K562 (cell line): Measurements from ENCODE around the gene JMJD1C. TPM values are rescaled to one million over a fixed set of nuclear protein-coding genes. Genes with fewer than 3 reads are reported as not detected.

Source experiments
- ATAC-seq: fragments of 200-7000 bp; cut with Tn5 transposase; 3 replicates; pipeline ENCODE4 v1.9.1; 2020; ENCODE audit warnings: moderate library complexity
- BruUV-seq: library from RNA; stranded (reverse); fragments of 400-500 nt; replicated peaks from 2 replicates; lab custom pipeline; 2021; lab: Mats Ljungman, UMichigan
- CTCF ChIA-PET: fragments of 300-600 bp; formaldehyde crosslinking; extraction: SDS; loops from one replicate; lab custom pipeline; 2021; ENCODE audit warnings: low intra/inter-chr PET ratio; lab: Yijun Ruan, JAX
- POLR2A ChIA-PET: fragments of 300-600, 350-650 bp; sonication (Branson Sonifier 250); formaldehyde crosslinking; extraction: SDS; loops from one replicate; lab custom pipeline; 2021; ENCODE audit warnings: antibody characterized with exemption, inconsistent platforms; lab: Yijun Ruan, JAX
- DNase-seq, 4 experiments: peaks; one replicate each; pipeline versions ENCODE4 v3.0.0 to v3.0.0-alpha.2; 2011 to 2018; ENCODE audit warnings: low spot score in 3 of 4, mixed read lengths in 3 of 4; ENCODE audit errors: extremely low read depth in 1 of 4
- FAIRE-seq: peaks from 2 replicates; lab custom pipeline; 2011; peaks lifted over from hg19 to GRCh38; lab: Jason Lieb, UNC
- H2AFZ ChIP-seq: 2 replicates; pipeline ENCODE4 v1.6.0; 2011; ENCODE audit warnings: low read depth, low read length, control low read depth, inconsistent platforms
- H3K27ac ChIP-seq: fragments of 200-600 bp; 3 replicates; pipeline ENCODE4 v1.8.0; 2011; ENCODE audit warnings: low read depth, mild to moderate bottlenecking, control low read depth, inconsistent platforms, low read length, moderate library complexity, mixed read lengths; ENCODE audit errors: extremely low read depth
- H3K27me3 ChIP-seq, 2 experiments: fragments of 300-600 bp in 1 of 2; 2 replicates in 1 of 2; 3 replicates in 1 of 2; pipeline versions ENCODE4 v1.6.0 to v1.8.0; 2011; ENCODE audit warnings: inconsistent platforms in 2 of 2, low read length in 2 of 2, mild to moderate bottlenecking in 1 of 2, mixed read lengths in 1 of 2, moderate library complexity in 1 of 2; ENCODE audit not compliant: control insufficient read depth in 2 of 2, insufficient read depth in 2 of 2
- H3K36me3 ChIP-seq: fragments of 300-600 bp; 3 replicates; pipeline ENCODE4 v1.8.0; 2011; ENCODE audit warnings: mild to moderate bottlenecking, low read length, inconsistent platforms; ENCODE audit not compliant: control insufficient read depth, insufficient read depth
- H3K4me1 ChIP-seq, 2 experiments: fragments of 200-600 bp in 1 of 2; replicated peaks in 1 of 2; 2 replicates in 1 of 2; 3 replicates in 1 of 2; pipeline versions ENCODE4 v1.5.1 to v1.8.0; 2011; ENCODE audit warnings: inconsistent platforms in 2 of 2, low read length in 2 of 2, mild to moderate bottlenecking in 1 of 2, mixed read lengths in 1 of 2, moderate library complexity in 1 of 2; ENCODE audit not compliant: control insufficient read depth in 2 of 2, insufficient read depth in 2 of 2
- H3K4me2 ChIP-seq: 2 replicates; pipeline ENCODE4 v1.6.1; 2011; ENCODE audit warnings: low read length, control low read depth, inconsistent platforms, mixed read lengths; ENCODE audit not compliant: insufficient read depth
- H3K4me3 ChIP-seq: fragments of 200-600 bp; sonication (generic), shearing (Covaris generic); 2 replicates; pipeline ENCODE4 v1.5.1; 2016; ENCODE audit warnings: control low read depth, inconsistent platforms
- H3K79me2 ChIP-seq: fragments of 200-600 bp; 3 replicates; pipeline ENCODE4 v1.8.0; 2011; ENCODE audit warnings: low read length, inconsistent platforms; ENCODE audit not compliant: control insufficient read depth, insufficient read depth
- H3K9ac ChIP-seq, 2 experiments: 2 replicates each; pipeline versions ENCODE4 v1.6.0 to v1.6.1; 2011; ENCODE audit warnings: low read depth in 2 of 2, low read length in 2 of 2, control low read depth in 1 of 2, inconsistent platforms in 1 of 2, mild to moderate bottlenecking in 1 of 2, mixed read lengths in 1 of 2; ENCODE audit not compliant: insufficient read depth in 1 of 2
- H3K9me1 ChIP-seq: one replicate; pipeline ENCODE4 v1.6.0; 2011; ENCODE audit warnings: inconsistent platforms, mild to moderate bottlenecking, low read length, moderate library complexity; ENCODE audit not compliant: control insufficient read depth, insufficient read depth
- H3K9me3 ChIP-seq: replicated peaks from 2 replicates; pipeline ENCODE4 v1.5.1; 2011; ENCODE audit warnings: low read depth, low read length, inconsistent platforms; ENCODE audit not compliant: control insufficient read depth, insufficient read depth
- H4K20me1 ChIP-seq: replicated peaks from 2 replicates; pipeline ENCODE4 v1.6.1; 2011; ENCODE audit warnings: low read length, inconsistent platforms, mixed read lengths; ENCODE audit not compliant: control insufficient read depth, insufficient read depth
- ATF1 ChIP-seq, 2 experiments: fragments of 450-650 bp in 1 of 2; IDR thresholded peaks; 2 replicates each; pipeline ENCODE4 v1.6.1; 2016; ENCODE audit warnings: missing compliant biosample characterization in 1 of 2, missing genetic modification characterization in 1 of 2
- CHD2 ChIP-seq: IDR thresholded peaks from 2 replicates; pipeline ENCODE4 v1.6.1; 2011; ENCODE audit warnings: low read depth, low read length
- FOSL1 ChIP-seq: fragments of 200-800 bp; sonication (Bioruptor generic); conservative IDR thresholded peaks from 2 replicates; pipeline ENCODE4 v1.6.1; 2016; ENCODE audit warnings: missing genetic modification characterization, missing compliant biosample characterization
- KAT7 ChIP-seq: sonication (generic); formaldehyde crosslinking; IDR thresholded peaks from 2 replicates; pipeline ENCODE4 v1.8.0; 2022; ENCODE audit warnings: missing genetic modification reagents, mild to moderate bottlenecking, borderline replicate concordance
- L3MBTL2 ChIP-seq: fragments of 450-650 bp; IDR thresholded peaks from 2 replicates; pipeline ENCODE4 v1.6.1; 2016; ENCODE audit warnings: mild to moderate bottlenecking, moderate library complexity
- NCOA1 ChIP-seq: fragments of 450-650 bp; IDR thresholded peaks from 2 replicates; pipeline ENCODE4 v1.6.1; 2016; ENCODE audit warnings: low read depth
- NRF1 ChIP-seq, 2 experiments: fragments of 450-650 bp; IDR thresholded peaks in 1 of 2; conservative IDR thresholded peaks in 1 of 2; 2 replicates each; pipeline ENCODE4 v1.6.1; 2014; ENCODE audit warnings: mild to moderate bottlenecking in 2 of 2
- PTRF ChIP-seq: fragments of 450-650 bp; IDR thresholded peaks from 2 replicates; pipeline ENCODE4 v1.6.1; 2016; ENCODE audit warnings: mild to moderate bottlenecking, missing genetic modification characterization, missing compliant biosample characterization
- RNF2 ChIP-seq: sonication (generic); IDR thresholded peaks from 2 replicates; pipeline ENCODE4 v1.6.1; 2016
- SMARCB1 ChIP-seq: IDR thresholded peaks from 2 replicates; pipeline ENCODE4 v1.6.1; 2011; ENCODE audit warnings: improper control_type of control experiment, low read depth; ENCODE audit not compliant: insufficient read length
- TCF7 ChIP-seq: sonication (generic); IDR thresholded peaks from 2 replicates; pipeline ENCODE4 v1.6.1; 2016; ENCODE audit warnings: antibody characterized with exemption, borderline replicate concordance
- YY1 ChIP-seq, 3 experiments: IDR thresholded peaks; 2 replicates each; pipeline ENCODE4 v1.6.1; 2011; ENCODE audit warnings: low read length in 2 of 3, mild to moderate bottlenecking in 2 of 3, moderate library complexity in 2 of 3, borderline replicate concordance in 1 of 3, control low read depth in 1 of 3, low read depth in 1 of 3; ENCODE audit not compliant: insufficient read depth in 3 of 3, insufficient replicate concordance in 2 of 3, control insufficient read depth in 1 of 3, insufficient read length in 1 of 3; ENCODE audit errors: extremely low read depth in 1 of 3
- ZBTB2 ChIP-seq: fragments of 450-650 bp; IDR thresholded peaks from 2 replicates; pipeline ENCODE4 v1.6.1; 2016; ENCODE audit warnings: antibody characterized with exemption
- ZKSCAN1 ChIP-seq: fragments of 150-350 bp; IDR thresholded peaks from 2 replicates; pipeline ENCODE4 v1.6.1; 2016; ENCODE audit warnings: low read depth, low read length
- ZNF740 ChIP-seq, 3 experiments: fragments of 200-800 bp in 1 of 3; sonication (Bioruptor generic) in 1 of 3; sonication (generic) in 1 of 3; formaldehyde crosslinking in 1 of 3; IDR thresholded peaks; 2 replicates each; pipeline versions ENCODE4 v1.6.1 to v1.8.0; 2016 to 2022; ENCODE audit warnings: mild to moderate bottlenecking in 2 of 3, missing compliant biosample characterization in 2 of 3, missing genetic modification characterization in 2 of 3, missing genetic modification reagents in 1 of 3
- ZNF780A ChIP-seq: fragments of 250-450 bp; sonication (Bioruptor Pico); IDR thresholded peaks from 2 replicates; pipeline ENCODE4 v1.5.0; 2021; ENCODE audit warnings: mild to moderate bottlenecking
- ZSCAN29 ChIP-seq: fragments of 450-650 bp; IDR thresholded peaks from 2 replicates; pipeline ENCODE4 v1.6.1; 2017
- WGBS: fragments of 100-300 bp; shearing (Covaris generic); methylation state at CpG from one replicate; pipeline ENCODE4 v1.1.6; 2016; ENCODE audit warnings: low coverage, mixed read lengths; ENCODE audit not compliant: insufficient coverage; ENCODE audit errors: missing lambda C conversion rate; 5-methylcytosine and 5-hydroxymethylcytosine counted together
- in situ Hi-C: fragments of 300-500 bp; cut with MboI; formaldehyde crosslinking; loops from 4 replicates; pipeline ENCODE4 v1.15.0; 2018; ENCODE audit warnings: inconsistent platforms, mixed read lengths
- intact Hi-C: fragments of 100-400 bp; cut with micrococcal nuclease; formaldehyde crosslinking; loops from 2 replicates; pipeline ENCODE4 v1.14.2; 2022
- polyA plus RNA-seq, 8 experiments: library from polyadenylated mRNA; depleted of rRNA in 4 of 8; stranded (reverse) in 5 of 8; unstranded in 3 of 8; fragments of >200 nt; fragmentation: Nextera tagmentation in 2 of 8; fragmentation: Illumina TruSeq in 1 of 8; extraction: Ambion mirVana in 2 of 8; extraction: Trizol in 1 of 8; gene quantifications; 2 replicates each; pipeline versions ENCODE4 v1.2.1 to v1.2.3, GENCODE V29; 2011 to 2014; ENCODE audit warnings: inconsistent platforms in 1 of 8, missing spikeins in 1 of 8
- total RNA-seq, 7 experiments: library from RNA; depleted of rRNA in 6 of 7; stranded (reverse); fragments of >200 nt in 6 of 7; fragmentation: Illumina TruSeq in 2 of 7; extraction: Trizol in 2 of 7; gene quantifications; 2 replicates each; pipeline versions ENCODE4 v1.2.1 to v1.2.3, GENCODE V29; 2011 to 2021; ENCODE audit warnings: low replicate concordance in 1 of 7

The JMJD1C gene
- total and polyA plus RNA-seq, 9 of the 15 experiments (the other 6 are each of a cell fraction or from before 2014, with no cell fraction given), result 25.3 to 68.0 (median 47.2) TPM

GRCh38 chr10:63438506-63439498 lies 27.0 kb downstream of the JMJD1C start:
- H3K27ac ChIP-seq, result no peak overlapping the region
- WGBS, result 36% methylated on average over 8 of the region's 8 CpGs
- in situ Hi-C loops, result no loop called here
- ATAC-seq (peak; percentile 47), FAIRE-seq (peak; percentile 70), DNase-seq (peak in 3 of 4 experiments; percentile 16 to 55 (median 49))
- H2AFZ ChIP-seq, result no peak overlapping the region
- H4K20me1 ChIP-seq, result peaks cover 14% of the 10 kb centered on the region
- ChIA-PET CTCF (no interaction called here), POLR2A (interaction anchor here (0.7 to 2.2 kb wide), 7 partner anchors 7 to 366 kb away, joined by 3 to 6 read pairs (median 4); no protein-coding TSS in a partner anchor)
- no peak overlapping the region for H3K9ac ChIP-seq
- H3K4me1 ChIP-seq, result peaks cover 9 to 17% of the 10 kb centered on the region in 2 experiments; a peak in 4 of 5 replicates
- H3K9me3 ChIP-seq, result no peaks in the 10 kb centered on the region
- H3K27me3 ChIP-seq, result no peaks in the 10 kb centered on the region
- BruUV-seq, result no TSS peak
- no peak overlapping the region for H3K4me3 ChIP-seq
- no peaks in the 10 kb centered on the region for H3K9me1 ChIP-seq
- peaks cover 91% of the 10 kb centered on the region for H3K79me2 ChIP-seq
- H3K36me3 ChIP-seq, result no peaks in the 10 kb centered on the region; the same call in 2 of the 3 replicates
- intact Hi-C loops, result no loop called here
- peak overlapping the region; percentile 30 for H3K4me2 ChIP-seq
- 0 out of 2 replicates have a peak, but pooled peaks have one; percentile 13 for TF ChIP-seq PTRF
- TF ChIP-seq NCOA1, result no peak; the same call in 1 of the 2 replicates
- TF ChIP-seq RNF2, result 0 out of 2 replicates have a peak, but pooled peaks have one; percentile 28
- TF ChIP-seq ZKSCAN1, result no peak
- no peak for TF ChIP-seq ATF1 (CRISPR knock-in tag; IDR thresholded peaks at IDR 0.05)
- no peak for TF ChIP-seq ATF1 (tag; IDR thresholded peaks at IDR 0.05)
- no peak for TF ChIP-seq ZNF740 (CRISPR knock-in tag; IDR thresholded peaks at IDR 0.05)
- no peak for TF ChIP-seq ZNF740 (tag; IDR thresholded peaks at IDR 0.05)
- no peak for TF ChIP-seq TCF7
- TF ChIP-seq CHD2, result no peak
- no peak for TF ChIP-seq L3MBTL2
- TF ChIP-seq ZSCAN29, result no peak
- TF ChIP-seq SMARCB1, result no peak
- TF ChIP-seq YY1 (IDR thresholded peaks at IDR 0.05; ENCODE audit: borderline replicate concordance in 1 of 3, control insufficient read depth in 1 of 3, extremely low read depth in 1 of 3, insufficient read depth in 3 of 3, insufficient read length in 1 of 3, insufficient replicate concordance in 2 of 3, low read depth in 1 of 3, low read length in 2 of 3), result no peak
- peak; percentile 62; the same call in 1 of the 2 replicates for TF ChIP-seq ZBTB2
- TF ChIP-seq KAT7 (CRISPR knock-in tag), result no peak
- TF ChIP-seq NRF1 (conservative IDR thresholded peaks at IDR 0.05 in 1 of 2, IDR thresholded peaks at IDR 0.05 in 1 of 2), result no peak
- no peak for TF ChIP-seq ZNF780A (CRISPR knock-in tag)
- TF ChIP-seq FOSL1 (tag), result peak; percentile 57
